Nephron (organoid): ENCODE data around the gene CP.
"Not testable (repeated sequence)": the region's sequence is repeated elsewhere in the genome, so short reads cannot be mapped to it uniquely, and the experiment has no call there.

Experiments
- H3K27ac Mint-ChIP-seq, 3 experiments: 2 replicates each; pipeline ENCODE4 v1.8.0; 2020; ENCODE audit warnings: mixed read lengths in 3 of 3, mild to moderate bottlenecking in 2 of 3, moderate library complexity in 1 of 3
- H3K27me3 Mint-ChIP-seq: 2 replicates; pipeline ENCODE4 v1.8.0; 2021; ENCODE audit warnings: low read depth, mild to moderate bottlenecking, moderate library complexity, mixed read lengths
- H3K36me3 Mint-ChIP-seq: 2 replicates; pipeline ENCODE4 v1.8.0; 2020; ENCODE audit warnings: low read depth, mixed read lengths
- H3K4me1 Mint-ChIP-seq: 2 replicates; pipeline ENCODE4 v1.8.0; 2020; ENCODE audit warnings: mixed read lengths
- H3K4me3 Mint-ChIP-seq, 3 experiments: 2 replicates each; pipeline ENCODE4 v1.8.0; 2020; ENCODE audit warnings: mild to moderate bottlenecking in 3 of 3, mixed read lengths in 3 of 3, moderate library complexity in 2 of 3
- H3K9me3 Mint-ChIP-seq: 2 replicates; pipeline ENCODE4 v1.8.0; 2020; ENCODE audit warnings: mixed read lengths
- CTCF ChIP-seq, 3 experiments: fragments of 200-600 bp; sonication (generic); IDR thresholded peaks; one replicate each; pipeline ENCODE4 v1.5.0; 2021; ENCODE audit warnings: antibody characterized with exemption in 3 of 3; ENCODE audit not compliant: unreplicated experiment in 3 of 3

Gene CP

GRCh38 chr3:149224736-149225594, 3.3 kb upstream of the CP start:
- Mint-ChIP-seq H3K4me1 (peaks cover 8% of the 10 kb centered on the region), H3K4me3 (peak overlapping the region in 2 of 3 experiments; percentile 63 to 71), H3K36me3 (no peaks in the 10 kb centered on the region), H3K9me3 (no peaks in the 10 kb centered on the region), H3K27ac (peak overlapping the region; percentile 43 to 58 (median 47)), H3K27me3 (no peaks in the 10 kb centered on the region)
- no peak for TF ChIP-seq CTCF (IDR thresholded peaks at IDR 0.05; ENCODE audit: unreplicated experiment in 3 of 3)

DNA sequence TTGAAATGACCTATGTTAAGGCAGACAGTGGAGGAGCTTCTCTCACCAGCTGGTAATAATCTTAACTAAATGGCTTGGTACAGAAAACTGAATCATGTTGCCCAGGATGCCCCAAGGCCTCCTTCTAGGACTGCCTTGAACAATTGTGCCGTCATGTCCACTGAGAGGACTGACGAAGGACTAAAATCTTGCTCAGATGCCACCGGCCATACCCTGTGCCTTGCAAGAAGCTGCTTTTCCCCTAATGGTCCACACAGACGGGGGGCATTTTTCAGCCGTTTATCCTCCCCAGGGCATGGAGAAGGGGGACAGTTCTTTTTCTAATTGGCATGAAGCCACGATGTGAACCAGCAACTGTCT, 1.8 kb upstream of the CP start:
- H3K9me3 Mint-ChIP-seq: no peaks in the 10 kb centered on the region
- H3K4me3 Mint-ChIP-seq: no peak overlapping the region
- H3K27me3 Mint-ChIP-seq: peaks cover 4% of the 10 kb centered on the region
- TF ChIP-seq CTCF (IDR thresholded peaks at IDR 0.05; ENCODE audit: unreplicated experiment in 3 of 3): no peak
- H3K36me3 Mint-ChIP-seq: no peaks in the 10 kb centered on the region
- peaks cover 8% of the 10 kb centered on the region for H3K4me1 Mint-ChIP-seq
- no peak overlapping the region for H3K27ac Mint-ChIP-seq

GRCh38 chr3:149219380-149220121, 2.1 kb downstream of the CP start:
- H3K36me3 Mint-ChIP-seq, H3K27ac Mint-ChIP-seq, H3K9me3 Mint-ChIP-seq, H3K27me3 Mint-ChIP-seq, H3K4me3 Mint-ChIP-seq, H3K4me1 Mint-ChIP-seq: not testable (repeated sequence)

DNA sequence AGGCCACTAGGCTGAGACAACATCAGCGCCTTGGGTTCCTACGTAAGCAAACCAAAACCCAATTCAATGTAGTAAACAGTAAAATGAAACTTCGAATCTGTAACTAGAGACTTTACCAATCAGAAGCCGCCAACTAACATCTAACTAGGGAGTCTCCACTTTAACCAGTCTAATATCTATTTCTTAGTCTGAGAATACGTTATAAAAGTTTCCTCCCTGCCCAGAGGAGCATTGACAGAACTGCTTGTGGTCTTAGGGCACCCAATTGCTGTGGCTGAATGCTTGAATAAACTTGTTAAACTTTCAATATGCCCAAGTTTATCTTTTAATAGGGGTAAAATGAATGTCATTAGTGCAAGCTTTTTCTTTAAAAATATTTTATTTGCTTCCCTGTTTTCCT, 4.3 kb downstream of the CP start:
- Mint-ChIP-seq H3K4me3 (no peak overlapping the region), H3K27ac (no peak overlapping the region), H3K27me3 (peaks cover 4% of the 10 kb centered on the region), H3K36me3 (no peaks in the 10 kb centered on the region), H3K9me3 (no peaks in the 10 kb centered on the region), H3K4me1 (peaks cover 9% of the 10 kb centered on the region)
- TF ChIP-seq CTCF (IDR thresholded peaks at IDR 0.05; ENCODE audit: unreplicated experiment in 3 of 3): no peak

GRCh38 chr3:149216193-149216869, 5.3 kb downstream of the CP start:
- Mint-ChIP-seq H3K27me3 (peaks cover 4% of the 10 kb centered on the region), H3K36me3 (no peaks in the 10 kb centered on the region), H3K4me1 (peaks cover 9% of the 10 kb centered on the region), H3K9me3 (no peaks in the 10 kb centered on the region), H3K27ac (peak overlapping the region in 2 of 3 experiments; percentile 32 to 54), H3K4me3 (no peak overlapping the region)
- TF ChIP-seq CTCF (IDR thresholded peaks at IDR 0.05; ENCODE audit: unreplicated experiment in 3 of 3): no peak

GRCh38 chr3:149215515-149215914, 6.1 kb downstream of the CP start:
- Mint-ChIP-seq H3K9me3 (no peaks in the 10 kb centered on the region), H3K36me3 (no peaks in the 10 kb centered on the region), H3K27me3 (peaks cover 4% of the 10 kb centered on the region), H3K4me3 (no peak overlapping the region), H3K4me1 (peaks cover 9% of the 10 kb centered on the region), H3K27ac (no peak overlapping the region)
- no peak for TF ChIP-seq CTCF (IDR thresholded peaks at IDR 0.05; ENCODE audit: unreplicated experiment in 3 of 3)
